Breast epithelium (tissue), 3 donors: ENCODE data around the gene USP22.

Experiments
- CTCF ChIP-seq, 3 donors: fragments of 450-650 bp; IDR thresholded peaks; one replicate each; pipeline ENCODE4 v1.5.1; 2016 to 2017; ENCODE audit warnings: antibody characterized with exemption in 3 of 3, mild to moderate bottlenecking in 3 of 3, moderate library complexity in 3 of 3
- POLR2A ChIP-seq: fragments of 450-650 bp; IDR thresholded peaks from one replicate; pipeline ENCODE4 v1.6.1; 2016; ENCODE audit warnings: antibody characterized with exemption, mild to moderate bottlenecking, moderate library complexity
- POLR2AphosphoS5 ChIP-seq, 3 donors: sonication (generic); formaldehyde crosslinking; IDR thresholded peaks; one replicate each; pipeline ENCODE4 v1.6.1; 2017; ENCODE audit warnings: antibody characterized with exemption in 3 of 3

DNA sequence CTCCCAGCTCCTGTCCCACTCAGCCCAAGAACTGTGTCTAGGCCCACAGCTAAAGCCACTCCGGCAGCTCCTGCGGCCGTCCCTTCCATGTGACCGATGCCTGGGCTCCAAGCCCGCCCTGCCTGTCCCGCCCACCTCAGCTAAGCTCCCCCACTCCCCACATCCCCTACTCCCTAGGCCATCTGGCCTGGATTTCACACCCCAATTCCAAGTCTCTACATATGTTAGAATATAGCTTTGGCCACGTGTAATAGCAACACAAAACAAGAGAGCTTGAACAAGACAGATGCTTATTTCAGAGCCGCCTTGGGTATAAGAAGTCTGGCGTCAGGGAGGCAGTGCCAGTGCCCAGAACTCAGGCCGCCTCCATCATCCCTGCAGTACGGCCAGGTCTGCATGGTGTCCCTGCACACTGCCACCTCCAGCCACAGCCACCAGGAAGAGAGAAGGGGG lies 30.0 kb upstream of the USP22 start:
- TF ChIP-seq CTCF (IDR thresholded peaks at IDR 0.05) (no peak), POLR2AphosphoS5 (IDR thresholded peaks at IDR 0.05) (no peak), POLR2A (no peak)
